AG09319 (cell line): ENCODE results near the gene NCKIPSD.

Experiments
- DNase-seq: peaks from one replicate; pipeline ENCODE4 v3.0.0-alpha.2; 2010; ENCODE audit warnings: low read depth; ENCODE audit errors: extremely low read depth
- TF ChIP-seq, protein P1 (sequence below): IDR thresholded peaks from 2 replicates; pipeline ENCODE4 v1.5.1; 2011; ENCODE audit warnings: low read depth, mild to moderate bottlenecking, inconsistent platforms, low read length, moderate library complexity

The NCKIPSD gene

GRCh38 chr3:48700731-48701405 is 15.2 kb upstream of the NCKIPSD start:
- TF ChIP-seq, protein P1, sequence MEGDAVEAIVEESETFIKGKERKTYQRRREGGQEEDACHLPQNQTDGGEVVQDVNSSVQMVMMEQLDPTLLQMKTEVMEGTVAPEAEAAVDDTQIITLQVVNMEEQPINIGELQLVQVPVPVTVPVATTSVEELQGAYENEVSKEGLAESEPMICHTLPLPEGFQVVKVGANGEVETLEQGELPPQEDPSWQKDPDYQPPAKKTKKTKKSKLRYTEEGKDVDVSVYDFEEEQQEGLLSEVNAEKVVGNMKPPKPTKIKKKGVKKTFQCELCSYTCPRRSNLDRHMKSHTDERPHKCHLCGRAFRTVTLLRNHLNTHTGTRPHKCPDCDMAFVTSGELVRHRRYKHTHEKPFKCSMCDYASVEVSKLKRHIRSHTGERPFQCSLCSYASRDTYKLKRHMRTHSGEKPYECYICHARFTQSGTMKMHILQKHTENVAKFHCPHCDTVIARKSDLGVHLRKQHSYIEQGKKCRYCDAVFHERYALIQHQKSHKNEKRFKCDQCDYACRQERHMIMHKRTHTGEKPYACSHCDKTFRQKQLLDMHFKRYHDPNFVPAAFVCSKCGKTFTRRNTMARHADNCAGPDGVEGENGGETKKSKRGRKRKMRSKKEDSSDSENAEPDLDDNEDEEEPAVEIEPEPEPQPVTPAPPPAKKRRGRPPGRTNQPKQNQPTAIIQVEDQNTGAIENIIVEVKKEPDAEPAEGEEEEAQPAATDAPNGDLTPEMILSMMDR = no peak
- DNase-seq = no peak

- no peak for DNase-seq
- TF ChIP-seq, protein P1 = no peak
Observed at GRCh38 chr3:48698891-48699290, 13.2 kb upstream of the NCKIPSD start.

GRCh38 chr3:48697952-48698351 is 12.2 kb upstream of the NCKIPSD start:
- no peak for DNase-seq
- TF ChIP-seq, protein P1 = no peak

DNA sequence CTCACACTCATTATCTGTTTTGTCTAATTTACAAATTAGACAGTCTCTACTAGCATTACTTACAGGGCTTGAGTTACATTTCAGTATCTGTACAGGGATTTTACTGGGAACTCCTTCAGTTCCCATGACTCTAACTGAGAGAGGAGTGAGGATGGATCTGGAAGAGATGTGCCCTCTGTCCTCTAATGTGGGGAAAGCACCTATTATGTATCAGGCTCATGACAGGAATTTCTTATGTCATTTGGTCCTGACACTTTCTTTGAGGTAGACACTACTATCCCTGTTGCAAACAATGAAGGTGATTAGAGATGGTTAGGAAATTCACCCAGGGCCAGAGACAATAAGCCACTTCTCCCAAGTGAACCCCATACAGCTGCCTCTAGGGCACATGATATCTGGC is 10.9 kb upstream of the NCKIPSD start:
- TF ChIP-seq, protein P1 = no peak
- DNase-seq = no peak

DNA sequence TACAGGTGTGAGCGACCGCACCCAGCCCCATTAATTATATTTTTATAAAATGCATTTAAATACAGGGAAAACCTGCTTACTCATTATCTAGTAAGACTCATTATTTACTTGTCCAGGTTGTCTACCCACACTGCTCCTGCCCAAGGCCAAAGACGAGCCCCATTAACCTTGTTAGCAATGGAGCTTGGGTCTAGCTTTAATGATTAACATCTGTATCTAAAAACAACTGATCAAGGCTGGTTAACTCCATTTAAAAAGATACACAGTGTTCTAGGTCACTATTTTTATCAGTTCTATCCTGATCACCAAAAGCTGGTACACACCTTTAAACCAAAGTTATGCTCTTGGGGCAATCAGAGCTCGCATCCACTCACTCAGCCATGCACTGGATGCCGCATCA is 10.4 kb upstream of the NCKIPSD start:
- DNase-seq = no peak
- TF ChIP-seq, protein P1 = no peak

GRCh38 chr3:48695393-48695753 is 9.7 kb upstream of the NCKIPSD start:
- DNase-seq = no peak
- TF ChIP-seq, protein P1 = no peak

DNA sequence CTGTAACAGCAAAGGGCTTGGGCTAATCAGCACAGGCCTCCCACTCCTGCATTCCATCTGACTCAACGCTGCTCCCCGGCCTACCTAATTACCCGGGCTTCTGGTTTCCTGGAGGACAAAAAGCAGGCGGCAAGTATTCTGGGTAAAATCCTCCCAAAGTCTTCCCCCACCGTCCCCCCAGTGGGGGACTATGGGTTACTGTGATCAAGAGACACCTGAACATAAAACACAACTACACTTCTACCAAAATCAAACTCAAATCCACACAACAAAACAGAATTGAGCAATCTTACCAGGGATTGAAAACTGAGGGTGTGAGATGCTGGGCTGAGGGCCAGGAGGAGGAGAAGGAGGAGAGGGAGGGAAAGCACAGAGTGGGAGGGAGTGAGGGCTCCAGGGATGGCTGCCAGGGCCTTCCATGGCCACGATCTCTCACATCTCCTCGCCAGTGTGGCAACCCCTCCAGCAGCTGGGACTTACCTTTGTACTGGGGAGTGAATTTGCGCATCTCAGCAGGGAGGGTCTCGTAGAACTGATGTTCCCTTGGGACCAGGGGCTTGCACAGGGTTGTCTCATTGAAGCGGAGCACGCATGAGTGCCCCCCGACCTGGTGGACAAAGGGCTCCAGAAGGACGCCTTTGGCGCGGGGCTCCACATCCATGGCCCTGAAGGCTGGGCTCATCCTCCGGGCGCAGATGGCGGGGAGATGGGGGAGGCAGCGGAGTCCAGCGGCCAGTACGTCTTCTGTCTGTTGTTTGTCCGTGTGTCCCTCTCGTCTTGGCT is 9.1 kb upstream of the NCKIPSD start:
- TF ChIP-seq, protein P1 = no peak
- DNase-seq = peak; percentile 73
